Measurements from ENCODE around the gene KCNS1. TPM values are rescaled to one million over a fixed set of nuclear protein-coding genes. Genes with fewer than 3 reads are reported as not detected.

Gene KCNS1
- total and polyA plus RNA-seq, 2 donors (not counting 1 experiment from before 2014, with no cell fraction given) = 0.33 to 0.50 TPM

GRCh38 chr20:45098103-45098773, 2.7 kb downstream of the KCNS1 start:
- Histone ChIP-seq H3K4me1 (ENCODE audit: control insufficient read depth, extremely low read depth, insufficient read depth, low read length) (no peaks in the 10 kb centered on the region), H3K9ac (ENCODE audit: insufficient read depth, low read length) (no peak overlapping the region), H3K9me3 (ENCODE audit: control insufficient read depth, insufficient read depth, low read depth, low read length) (no peaks in the 10 kb centered on the region), H3K27me3 (ENCODE audit: control insufficient read depth, insufficient read depth, low read length) (peaks cover 11% of the 10 kb centered on the region), H3K79me2 (ENCODE audit: control insufficient read depth, insufficient read depth, low read length) (no peaks in the 10 kb centered on the region), H3K4me3 (replicated peaks in 1 of 4; ENCODE audit: control extremely low read depth in 1 of 4, insufficient read depth in 1 of 4, low read depth in 3 of 4, low read length in 4 of 4) (peak overlapping the region in 1 of 4 experiments; percentile 20), H4K20me1 (ENCODE audit: control insufficient read depth, extremely low read depth, insufficient read depth, low read length) (no peaks in the 10 kb centered on the region), H3K27ac (ENCODE audit: insufficient read depth, low read length) (no peak overlapping the region), H2AFZ (ENCODE audit: low read length) (peak overlapping the region; percentile 34), H3K4me2 (ENCODE audit: extremely low read depth, insufficient read depth, low read length) (peak overlapping the region; percentile 32), H3K36me3 (ENCODE audit: control insufficient read depth, insufficient read depth, low read length) (no peaks in the 10 kb centered on the region)
- DNase-seq (ENCODE audit: low read depth in 2 of 2) = peak; percentile 25 to 42
- TF ChIP-seq EZH2 (IDR thresholded peaks at IDR 0.05; ENCODE audit: low read length, missing control alignments) (peak; percentile 58), CTCF (conservative IDR thresholded peaks at IDR 0.05 in 1 of 2, IDR thresholded peaks at IDR 0.05 in 1 of 2; ENCODE audit: low read depth in 1 of 2, low read length in 2 of 2) (peak in 1 of 2 donors; percentile 18)

- no peak for TF ChIP-seq EZH2 (IDR thresholded peaks at IDR 0.05; ENCODE audit: low read length, missing control alignments)
- TF ChIP-seq CTCF (conservative IDR thresholded peaks at IDR 0.05 in 1 of 2, IDR thresholded peaks at IDR 0.05 in 1 of 2; ENCODE audit: low read depth in 1 of 2, low read length in 2 of 2) = peak; percentile 22 to 33
- no peak overlapping the region for H3K27ac ChIP-seq (ENCODE audit: insufficient read depth, low read length)
- H4K20me1 ChIP-seq (ENCODE audit: control insufficient read depth, extremely low read depth, insufficient read depth, low read length) = no peaks in the 10 kb centered on the region
- H3K79me2 ChIP-seq (ENCODE audit: control insufficient read depth, insufficient read depth, low read length) = no peaks in the 10 kb centered on the region
- H3K36me3 ChIP-seq (ENCODE audit: control insufficient read depth, insufficient read depth, low read length) = no peaks in the 10 kb centered on the region
- peak overlapping the region; percentile 32 for H3K4me2 ChIP-seq (ENCODE audit: extremely low read depth, insufficient read depth, low read length)
- no peak overlapping the region for H3K9ac ChIP-seq (ENCODE audit: insufficient read depth, low read length)
- DNase-seq (ENCODE audit: low read depth in 2 of 2) = peak; percentile 35 to 42
- H2AFZ ChIP-seq (ENCODE audit: low read length) = peak overlapping the region; percentile 34
- H3K27me3 ChIP-seq (ENCODE audit: control insufficient read depth, insufficient read depth, low read length) = peaks cover 11% of the 10 kb centered on the region
- H3K9me3 ChIP-seq (ENCODE audit: control insufficient read depth, insufficient read depth, low read depth, low read length) = no peaks in the 10 kb centered on the region
- no peaks in the 10 kb centered on the region for H3K4me1 ChIP-seq (ENCODE audit: control insufficient read depth, extremely low read depth, insufficient read depth, low read length)
- H3K4me3 ChIP-seq (replicated peaks in 1 of 4; ENCODE audit: control extremely low read depth in 1 of 4, insufficient read depth in 1 of 4, low read depth in 3 of 4, low read length in 4 of 4) = peak overlapping the region in 1 of 4 experiments; percentile 20
These were observed 3.3 kb downstream of the KCNS1 start for GRCh38 chr20:45097485-45098102.

- Histone ChIP-seq H3K4me2 (ENCODE audit: extremely low read depth, insufficient read depth, low read length) (no peak overlapping the region), H3K9ac (ENCODE audit: insufficient read depth, low read length) (no peak overlapping the region), H2AFZ (ENCODE audit: low read length) (no peak overlapping the region), H3K4me3 (replicated peaks in 1 of 4; ENCODE audit: control extremely low read depth in 1 of 4, insufficient read depth in 1 of 4, low read depth in 3 of 4, low read length in 4 of 4) (no peak overlapping the region), H3K36me3 (ENCODE audit: control insufficient read depth, insufficient read depth, low read length) (no peaks in the 10 kb centered on the region), H3K79me2 (ENCODE audit: control insufficient read depth, insufficient read depth, low read length) (no peaks in the 10 kb centered on the region), H3K4me1 (ENCODE audit: control insufficient read depth, extremely low read depth, insufficient read depth, low read length) (no peaks in the 10 kb centered on the region), H3K27ac (ENCODE audit: insufficient read depth, low read length) (no peak overlapping the region), H3K9me3 (ENCODE audit: control insufficient read depth, insufficient read depth, low read depth, low read length) (no peaks in the 10 kb centered on the region), H3K27me3 (ENCODE audit: control insufficient read depth, insufficient read depth, low read length) (peaks cover 11% of the 10 kb centered on the region), H4K20me1 (ENCODE audit: control insufficient read depth, extremely low read depth, insufficient read depth, low read length) (no peaks in the 10 kb centered on the region)
- TF ChIP-seq CTCF (conservative IDR thresholded peaks at IDR 0.05 in 1 of 2, IDR thresholded peaks at IDR 0.05 in 1 of 2; ENCODE audit: low read depth in 1 of 2, low read length in 2 of 2) (no peak), EZH2 (IDR thresholded peaks at IDR 0.05; ENCODE audit: low read length, missing control alignments) (no peak)
- no peak for DNase-seq (ENCODE audit: low read depth in 2 of 2)
These were observed 4.1 kb downstream of the KCNS1 start for GRCh38 chr20:45096781-45097180.

Data from fibroblast of lung (primary cell).